ENCODE results near the gene MROH7. TPM values are rescaled to one million over a fixed set of nuclear protein-coding genes. Genes with fewer than 3 reads are reported as not detected.

The MROH7 gene
- total RNA-seq, 1 experiment from 2014 or later: 0.13 TPM

GRCh38 chr1:54597455-54598030, 44.0 kb upstream of the MROH7 start (continued):
- TF ChIP-seq, protein P1, sequence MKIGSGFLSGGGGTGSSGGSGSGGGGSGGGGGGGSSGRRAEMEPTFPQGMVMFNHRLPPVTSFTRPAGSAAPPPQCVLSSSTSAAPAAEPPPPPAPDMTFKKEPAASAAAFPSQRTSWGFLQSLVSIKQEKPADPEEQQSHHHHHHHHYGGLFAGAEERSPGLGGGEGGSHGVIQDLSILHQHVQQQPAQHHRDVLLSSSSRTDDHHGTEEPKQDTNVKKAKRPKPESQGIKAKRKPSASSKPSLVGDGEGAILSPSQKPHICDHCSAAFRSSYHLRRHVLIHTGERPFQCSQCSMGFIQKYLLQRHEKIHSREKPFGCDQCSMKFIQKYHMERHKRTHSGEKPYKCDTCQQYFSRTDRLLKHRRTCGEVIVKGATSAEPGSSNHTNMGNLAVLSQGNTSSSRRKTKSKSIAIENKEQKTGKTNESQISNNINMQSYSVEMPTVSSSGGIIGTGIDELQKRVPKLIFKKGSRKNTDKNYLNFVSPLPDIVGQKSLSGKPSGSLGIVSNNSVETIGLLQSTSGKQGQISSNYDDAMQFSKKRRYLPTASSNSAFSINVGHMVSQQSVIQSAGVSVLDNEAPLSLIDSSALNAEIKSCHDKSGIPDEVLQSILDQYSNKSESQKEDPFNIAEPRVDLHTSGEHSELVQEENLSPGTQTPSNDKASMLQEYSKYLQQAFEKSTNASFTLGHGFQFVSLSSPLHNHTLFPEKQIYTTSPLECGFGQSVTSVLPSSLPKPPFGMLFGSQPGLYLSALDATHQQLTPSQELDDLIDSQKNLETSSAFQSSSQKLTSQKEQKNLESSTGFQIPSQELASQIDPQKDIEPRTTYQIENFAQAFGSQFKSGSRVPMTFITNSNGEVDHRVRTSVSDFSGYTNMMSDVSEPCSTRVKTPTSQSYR (CRISPR knock-in tag; IDR thresholded peaks at IDR 0.05): no peak
- TF ChIP-seq RELA (CRISPR knock-in tag; IDR thresholded peaks at IDR 0.05; ENCODE audit: borderline replicate concordance) (no peak), GTF2I (CRISPR knock-in tag; conservative IDR thresholded peaks at IDR 0.05) (no peak), NR3C1 (CRISPR knock-in tag; conservative IDR thresholded peaks at IDR 0.05; ENCODE audit: low read depth) (no peak), ETV6 (CRISPR knock-in tag; IDR thresholded peaks at IDR 0.05) (no peak), ATF1 (CRISPR knock-in tag; IDR thresholded peaks at IDR 0.05) (no peak), KAT7 (CRISPR knock-in tag; IDR thresholded peaks at IDR 0.05; ENCODE audit: borderline replicate concordance) (no peak), ZNF671 (CRISPR knock-in tag; IDR thresholded peaks at IDR 0.05) (no peak), NR2C2 (CRISPR knock-in tag; IDR thresholded peaks at IDR 0.05) (no peak), E2F1 (CRISPR knock-in tag; IDR thresholded peaks at IDR 0.05) (no peak), EMX1 (CRISPR knock-in tag; IDR thresholded peaks at IDR 0.05) (no peak)
- TF ChIP-seq, protein P2, sequence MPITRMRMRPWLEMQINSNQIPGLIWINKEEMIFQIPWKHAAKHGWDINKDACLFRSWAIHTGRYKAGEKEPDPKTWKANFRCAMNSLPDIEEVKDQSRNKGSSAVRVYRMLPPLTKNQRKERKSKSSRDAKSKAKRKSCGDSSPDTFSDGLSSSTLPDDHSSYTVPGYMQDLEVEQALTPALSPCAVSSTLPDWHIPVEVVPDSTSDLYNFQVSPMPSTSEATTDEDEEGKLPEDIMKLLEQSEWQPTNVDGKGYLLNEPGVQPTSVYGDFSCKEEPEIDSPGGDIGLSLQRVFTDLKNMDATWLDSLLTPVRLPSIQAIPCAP (CRISPR knock-in tag; IDR thresholded peaks at IDR 0.05): no peak

GRCh38 chr1:54599211-54599823, 42.3 kb upstream of the MROH7 start:
- no peaks in the 10 kb centered on the region for H3K36me3 Mint-ChIP-seq
- ChIA-PET CTCF (no interaction called here), POLR2A (no interaction called here)
- no peaks in the 10 kb centered on the region for H3K27me3 Mint-ChIP-seq (ENCODE audit: low read depth)
- TF ChIP-seq TP53 (CRISPR knock-in tag; IDR thresholded peaks at IDR 0.05) (no peak), E2F4 (CRISPR knock-in tag; IDR thresholded peaks at IDR 0.05; ENCODE audit: borderline replicate concordance, low read depth) (no peak), AR (CRISPR knock-in tag; IDR thresholded peaks at IDR 0.05) (no peak), JAZF1 (CRISPR knock-in tag; IDR thresholded peaks at IDR 0.05) (no peak), ZBTB21 (CRISPR knock-in tag; IDR thresholded peaks at IDR 0.05; ENCODE audit: borderline replicate concordance) (no peak), CBFB (CRISPR knock-in tag; IDR thresholded peaks at IDR 0.05; ENCODE audit: low read depth) (no peak)
- TF ChIP-seq, protein P3, sequence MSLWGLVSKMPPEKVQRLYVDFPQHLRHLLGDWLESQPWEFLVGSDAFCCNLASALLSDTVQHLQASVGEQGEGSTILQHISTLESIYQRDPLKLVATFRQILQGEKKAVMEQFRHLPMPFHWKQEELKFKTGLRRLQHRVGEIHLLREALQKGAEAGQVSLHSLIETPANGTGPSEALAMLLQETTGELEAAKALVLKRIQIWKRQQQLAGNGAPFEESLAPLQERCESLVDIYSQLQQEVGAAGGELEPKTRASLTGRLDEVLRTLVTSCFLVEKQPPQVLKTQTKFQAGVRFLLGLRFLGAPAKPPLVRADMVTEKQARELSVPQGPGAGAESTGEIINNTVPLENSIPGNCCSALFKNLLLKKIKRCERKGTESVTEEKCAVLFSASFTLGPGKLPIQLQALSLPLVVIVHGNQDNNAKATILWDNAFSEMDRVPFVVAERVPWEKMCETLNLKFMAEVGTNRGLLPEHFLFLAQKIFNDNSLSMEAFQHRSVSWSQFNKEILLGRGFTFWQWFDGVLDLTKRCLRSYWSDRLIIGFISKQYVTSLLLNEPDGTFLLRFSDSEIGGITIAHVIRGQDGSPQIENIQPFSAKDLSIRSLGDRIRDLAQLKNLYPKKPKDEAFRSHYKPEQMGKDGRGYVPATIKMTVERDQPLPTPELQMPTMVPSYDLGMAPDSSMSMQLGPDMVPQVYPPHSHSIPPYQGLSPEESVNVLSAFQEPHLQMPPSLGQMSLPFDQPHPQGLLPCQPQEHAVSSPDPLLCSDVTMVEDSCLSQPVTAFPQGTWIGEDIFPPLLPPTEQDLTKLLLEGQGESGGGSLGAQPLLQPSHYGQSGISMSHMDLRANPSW (CRISPR knock-in tag; conservative IDR thresholded peaks at IDR 0.05; ENCODE audit: low read depth): no peak
- no peaks in the 10 kb centered on the region for H3K9me3 Mint-ChIP-seq
- ATAC-seq (no peak), DNase-seq (ENCODE audit: low spot score) (no peak)
- H3K4me3 Mint-ChIP-seq: no peak overlapping the region
- no peak overlapping the region for H3K27ac Mint-ChIP-seq
- H3K4me1 Mint-ChIP-seq: peaks cover 14% of the 10 kb centered on the region

All from WTC11 (cell line).